IPS-NIHi11 (cell line): Measurements from ENCODE around the gene WASF2.
"Not testable (repeated sequence)": the region's sequence is repeated elsewhere in the genome, so short reads cannot be mapped to it uniquely, and the experiment has no call there.

Source experiments
- DNase-seq: peaks from one replicate; pipeline ENCODE4 v3.0.0; 2012; ENCODE audit warnings: mixed read lengths, low spot score

The WASF2 gene

GRCh38 chr1:27451343-27451742 is 38.6 kb downstream of the WASF2 start:
- no peak for DNase-seq

- DNase-seq = no peak
Observed at GRCh38 chr1:27448982-27449381, 41.0 kb downstream of the WASF2 start.

DNA sequence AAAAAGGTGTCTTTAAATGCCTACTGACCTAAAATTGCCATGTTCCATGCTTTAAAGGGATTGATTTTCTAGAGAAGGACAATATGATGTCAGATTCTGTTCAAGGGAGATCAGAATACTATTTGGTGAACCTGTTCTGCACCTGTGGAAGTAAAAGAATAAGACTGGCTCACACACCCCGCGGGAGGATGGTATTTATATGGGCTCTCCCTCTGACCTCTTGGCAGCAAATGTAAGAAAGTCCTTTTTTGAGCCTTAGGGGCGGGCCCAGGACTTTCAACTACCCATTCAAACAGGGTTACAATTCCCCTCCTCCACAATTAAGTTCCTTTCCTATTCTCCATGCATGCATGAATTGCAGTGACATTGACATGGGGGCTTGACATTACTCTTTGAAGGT is 42.1 kb downstream of the WASF2 start:
- DNase-seq = no peak

DNA sequence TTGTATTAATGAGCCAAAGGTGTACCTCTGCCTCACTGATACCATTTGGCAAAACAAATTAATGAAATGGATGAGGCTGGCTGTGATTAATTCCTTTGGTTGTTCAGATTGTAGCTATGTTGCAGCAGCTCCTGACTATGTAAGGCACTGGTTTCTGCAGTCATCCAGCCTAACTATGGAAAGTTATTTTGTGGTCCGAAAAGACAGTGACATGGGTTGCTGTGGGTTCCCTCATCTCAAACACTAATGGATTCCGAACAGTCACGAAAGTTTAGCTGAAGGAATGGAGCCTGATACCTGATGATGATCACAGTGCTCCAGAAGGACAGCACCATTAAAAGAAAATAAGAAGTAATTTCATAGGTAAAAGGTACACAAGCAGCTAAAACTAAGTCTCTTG is 42.6 kb downstream of the WASF2 start:
- DNase-seq = no peak

- no peak for DNase-seq
Observed at GRCh38 chr1:27446496-27447020, 43.4 kb downstream of the WASF2 start.

DNA sequence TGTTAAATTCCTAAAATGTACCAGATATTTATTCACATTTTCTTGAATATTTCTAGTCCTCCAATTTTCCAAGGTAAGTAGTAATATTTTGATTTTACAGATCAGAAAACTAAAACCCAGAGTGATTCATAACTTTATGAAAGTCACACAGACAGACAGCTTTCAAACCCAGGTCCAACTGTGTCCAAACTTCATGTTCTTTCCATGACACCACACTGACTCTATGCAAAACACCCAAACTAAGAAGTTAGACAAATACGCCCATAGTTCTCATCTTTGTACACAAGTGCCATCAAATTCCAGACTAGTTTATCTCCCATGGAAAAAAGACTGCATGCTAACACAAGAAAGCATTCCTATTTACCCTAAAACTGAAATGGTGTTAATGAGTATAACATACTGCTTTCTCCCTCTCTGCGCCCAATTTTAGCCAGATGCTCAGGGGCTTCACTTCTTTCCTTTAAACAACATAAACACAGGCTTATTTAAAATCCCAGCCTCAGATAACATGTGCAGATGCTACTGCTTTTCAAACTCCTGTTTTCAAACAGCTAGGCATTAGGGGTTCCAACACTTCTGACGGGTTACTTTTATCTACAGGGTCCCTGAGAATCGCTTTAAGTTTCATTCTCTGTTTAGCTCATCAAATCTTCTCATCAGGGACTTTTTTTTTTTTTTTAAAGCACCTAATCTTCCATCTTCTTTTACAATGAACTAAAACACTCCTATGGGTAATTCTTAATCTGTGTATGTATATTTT is 44.6 kb downstream of the WASF2 start:
- no peak for DNase-seq

DNA sequence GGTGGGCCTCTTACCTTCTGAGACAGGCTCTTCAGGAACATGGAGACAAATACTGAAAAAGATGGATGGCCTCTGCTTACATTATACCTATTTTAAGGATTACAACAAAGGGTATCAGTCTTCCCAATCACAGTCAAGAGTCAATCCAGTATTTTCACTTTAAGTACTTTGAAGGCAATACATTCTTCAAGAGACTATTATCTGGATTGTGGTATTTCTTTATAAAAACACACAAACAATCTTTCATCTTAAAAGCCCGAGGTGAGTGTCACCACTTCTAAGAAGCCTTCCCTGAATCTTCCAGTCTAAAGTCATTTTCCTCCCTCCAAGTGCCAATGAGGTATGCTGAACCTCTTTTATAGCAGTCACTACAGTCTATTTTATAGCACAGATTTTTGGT is 45.3 kb downstream of the WASF2 start:
- DNase-seq = no peak

- no peak for DNase-seq
Observed at GRCh38 chr1:27439150-27439549, 50.8 kb downstream of the WASF2 start.

GRCh38 chr1:27438621-27439061 is 51.3 kb downstream of the WASF2 start:
- DNase-seq = no peak

GRCh38 chr1:27436204-27437159 is 53.5 kb downstream of the WASF2 start:
- no peak for DNase-seq

- no peak for DNase-seq
Observed at GRCh38 chr1:27435566-27436203, 54.3 kb downstream of the WASF2 start.

DNA sequence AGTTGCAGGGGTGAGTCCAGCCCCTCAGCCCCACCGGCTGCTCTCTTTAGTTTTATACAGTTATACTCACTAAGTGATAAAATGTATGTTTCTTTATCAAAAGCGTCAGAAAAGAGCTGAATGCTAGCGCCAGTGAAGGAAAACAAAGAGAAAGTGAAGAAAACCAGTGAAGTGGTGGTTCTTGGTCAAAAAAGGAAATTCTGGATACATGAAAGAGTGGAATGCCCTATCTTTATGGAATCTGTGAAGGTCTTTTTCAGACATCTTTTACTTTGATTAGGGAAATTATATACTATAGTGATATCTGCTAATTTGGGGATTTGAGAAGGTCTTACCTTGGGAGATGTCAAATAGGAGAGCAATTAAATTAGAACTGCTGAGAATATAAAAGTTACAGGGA is 56.3 kb downstream of the WASF2 start:
- DNase-seq = no peak

DNA sequence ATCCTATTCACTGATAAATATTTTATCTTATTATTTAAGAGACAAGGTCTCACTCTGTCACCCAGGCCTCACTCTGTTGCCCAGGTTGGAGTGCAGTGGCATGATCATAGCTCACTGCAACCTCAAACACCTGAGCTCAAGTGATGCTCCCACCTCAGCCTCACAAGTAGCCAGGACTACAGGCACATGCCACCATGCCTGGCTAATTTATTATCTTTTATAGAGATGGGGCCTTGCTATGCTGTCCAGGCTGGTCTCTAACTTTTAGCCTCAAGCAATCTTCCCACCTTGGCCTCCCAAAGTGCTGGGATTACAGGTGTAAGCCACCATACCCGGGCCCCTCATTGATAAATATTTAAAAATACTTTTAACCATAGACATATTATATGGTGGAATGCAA is 57.2 kb downstream of the WASF2 start:
- DNase-seq = not testable (repeated sequence)

DNA sequence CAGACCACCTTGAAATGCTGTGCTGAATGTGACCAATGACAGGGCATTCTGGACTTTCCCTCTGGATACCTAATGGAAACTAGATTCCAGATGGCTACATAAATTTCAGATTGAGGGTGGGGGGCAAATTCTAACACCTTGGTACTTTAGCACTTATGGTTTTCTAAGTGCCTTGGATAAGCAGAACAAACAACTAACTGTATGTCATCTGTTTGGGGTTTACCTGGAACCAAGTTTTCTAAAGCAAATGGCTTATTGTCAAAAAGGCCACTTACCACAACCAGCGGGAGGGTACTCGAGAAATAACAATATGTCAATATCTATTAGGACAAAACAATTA is 58.4 kb downstream of the WASF2 start:
- DNase-seq = no peak

DNA sequence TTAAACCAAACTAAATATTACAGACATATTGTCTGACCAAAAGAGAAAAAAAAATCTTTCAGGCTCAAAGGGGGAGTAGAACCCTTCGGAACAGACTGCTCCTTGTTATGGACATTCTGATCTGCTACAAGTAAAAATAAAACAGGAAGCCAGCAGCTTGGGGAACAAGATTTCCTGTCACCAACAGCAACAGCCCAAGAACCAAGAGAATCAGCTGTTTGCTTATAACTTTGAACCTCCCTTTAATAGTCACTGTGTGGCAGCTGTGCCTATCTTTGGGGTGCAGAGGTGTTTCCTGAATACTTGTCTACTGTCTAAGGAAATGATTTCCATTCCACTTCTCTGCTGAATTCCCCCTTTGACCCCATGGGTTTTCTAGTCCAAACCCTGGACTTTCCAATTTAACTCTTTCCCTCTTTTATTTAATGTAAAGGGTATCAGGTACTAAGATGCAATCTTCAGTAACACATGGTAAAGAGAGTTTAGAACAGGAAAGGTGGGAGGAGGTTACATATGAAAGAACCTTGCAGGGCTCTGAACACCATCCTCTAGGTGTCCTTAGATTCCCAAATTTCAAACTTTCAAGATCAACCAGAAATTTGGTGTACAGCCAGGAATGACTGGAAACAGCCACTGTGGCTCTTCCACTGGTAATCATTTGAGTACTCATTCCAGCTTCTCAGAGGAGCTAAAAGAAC is 58.9 kb downstream of the WASF2 start:
- DNase-seq = no peak

DNA sequence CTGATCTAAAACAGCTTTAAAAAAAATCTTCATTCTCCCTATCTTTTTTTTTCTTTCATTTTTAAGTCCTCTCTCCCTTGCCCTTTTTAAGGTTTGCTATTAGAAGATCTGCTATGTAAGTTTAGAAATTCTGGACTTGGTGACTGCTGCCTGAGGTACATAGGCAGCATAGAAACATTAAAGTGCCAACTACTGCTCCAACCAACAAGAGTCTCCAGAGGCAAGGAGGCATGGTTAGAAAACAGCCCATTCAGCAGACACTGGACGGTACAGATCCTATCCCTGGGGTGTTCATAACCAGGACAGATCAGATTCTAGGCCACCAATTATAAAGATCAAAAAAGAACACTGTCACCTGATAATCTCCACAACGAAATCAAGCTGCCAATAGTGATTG is 60.9 kb downstream of the WASF2 start:
- no peak for DNase-seq

DNA sequence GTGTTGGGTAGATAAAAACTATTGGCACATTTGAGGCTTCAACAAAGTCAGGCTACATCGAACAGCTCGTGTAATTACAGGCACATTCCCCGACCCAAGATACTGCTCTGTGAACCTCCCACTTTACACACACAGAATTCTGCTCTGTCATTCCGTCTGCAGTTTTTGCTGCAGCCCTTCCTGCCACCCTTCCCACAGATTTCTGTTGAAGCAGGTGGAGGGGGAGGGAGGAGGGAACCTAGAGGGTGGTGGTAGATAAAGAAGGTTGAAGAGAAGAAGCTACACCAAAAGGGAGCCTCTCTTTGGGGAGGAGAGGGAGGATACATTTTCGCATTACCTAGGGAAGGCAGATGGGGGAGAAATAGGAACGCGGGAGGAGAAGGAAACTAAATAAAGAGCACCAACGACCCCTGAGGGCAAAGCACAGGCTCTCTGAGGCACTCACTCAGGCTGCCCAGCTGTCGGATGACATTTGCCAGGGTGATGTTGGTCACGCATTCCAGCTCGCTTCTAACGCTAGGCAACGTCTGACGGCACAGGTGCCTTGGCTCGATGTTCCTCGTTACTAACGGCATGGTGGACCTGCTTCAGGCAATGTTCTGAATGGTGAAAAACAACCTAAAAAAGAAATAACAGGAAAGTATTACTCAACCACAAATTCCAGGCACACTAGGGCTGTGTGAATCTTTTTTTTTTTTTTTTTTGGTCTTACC is 61.5 kb downstream of the WASF2 start:
- peak; percentile 29 for DNase-seq

GRCh38 chr1:27427816-27428315 is 62.1 kb downstream of the WASF2 start:
- no peak for DNase-seq

- DNase-seq = no peak
Observed at GRCh38 chr1:27427329-27427728, 62.6 kb downstream of the WASF2 start.

GRCh38 chr1:27423709-27424108 is 66.3 kb downstream of the WASF2 start:
- DNase-seq = no peak
